ENCODE data around the gene CHCHD10.

Gene CHCHD10

DNA sequence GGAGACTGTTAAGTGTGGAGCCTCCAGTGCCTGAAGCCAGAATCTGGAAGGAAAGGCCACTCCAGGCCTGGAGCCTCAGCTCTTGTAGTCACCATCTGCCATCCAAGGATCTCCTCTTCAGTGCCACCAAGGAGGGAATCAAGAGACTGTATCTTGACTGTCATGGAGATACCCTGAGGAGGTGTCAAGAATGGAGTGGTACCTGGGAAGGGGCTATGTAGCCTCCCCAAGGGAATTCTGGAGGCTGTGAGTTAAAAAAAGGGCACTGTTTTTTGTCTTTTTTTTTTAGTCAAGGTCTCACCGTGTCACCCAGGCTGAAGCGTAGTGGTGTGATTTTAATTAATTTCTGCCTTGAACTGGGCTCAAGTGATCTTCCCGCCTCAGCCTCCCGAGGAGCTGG lies 8.2 kb downstream of the CHCHD10 start:
- TF ChIP-seq, protein P1, sequence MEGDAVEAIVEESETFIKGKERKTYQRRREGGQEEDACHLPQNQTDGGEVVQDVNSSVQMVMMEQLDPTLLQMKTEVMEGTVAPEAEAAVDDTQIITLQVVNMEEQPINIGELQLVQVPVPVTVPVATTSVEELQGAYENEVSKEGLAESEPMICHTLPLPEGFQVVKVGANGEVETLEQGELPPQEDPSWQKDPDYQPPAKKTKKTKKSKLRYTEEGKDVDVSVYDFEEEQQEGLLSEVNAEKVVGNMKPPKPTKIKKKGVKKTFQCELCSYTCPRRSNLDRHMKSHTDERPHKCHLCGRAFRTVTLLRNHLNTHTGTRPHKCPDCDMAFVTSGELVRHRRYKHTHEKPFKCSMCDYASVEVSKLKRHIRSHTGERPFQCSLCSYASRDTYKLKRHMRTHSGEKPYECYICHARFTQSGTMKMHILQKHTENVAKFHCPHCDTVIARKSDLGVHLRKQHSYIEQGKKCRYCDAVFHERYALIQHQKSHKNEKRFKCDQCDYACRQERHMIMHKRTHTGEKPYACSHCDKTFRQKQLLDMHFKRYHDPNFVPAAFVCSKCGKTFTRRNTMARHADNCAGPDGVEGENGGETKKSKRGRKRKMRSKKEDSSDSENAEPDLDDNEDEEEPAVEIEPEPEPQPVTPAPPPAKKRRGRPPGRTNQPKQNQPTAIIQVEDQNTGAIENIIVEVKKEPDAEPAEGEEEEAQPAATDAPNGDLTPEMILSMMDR (IDR thresholded peaks at IDR 0.05) = no peak

GRCh38 chr22:23756891-23757290 lies 10.9 kb downstream of the CHCHD10 start:
- TF ChIP-seq, protein P1 (IDR thresholded peaks at IDR 0.05) = no peak
- Histone ChIP-seq H3K9me3 (no peaks in the 10 kb centered on the region), H3K27me3 (no peaks in the 10 kb centered on the region), H3K27ac (no peak overlapping the region), H3K4me3 (ENCODE audit: low read depth in 1 of 2, low read length in 1 of 2) (no peak overlapping the region), H3K36me3 (no peaks in the 10 kb centered on the region), H3K4me1 (ENCODE audit: control insufficient read depth in 1 of 2, insufficient read depth in 1 of 2, low read depth in 1 of 2, low read length in 1 of 2) (peaks cover 0 to 4% of the 10 kb centered on the region in 2 experiments)

More for the DNA sequence above, 8.2 kb downstream of the CHCHD10 start:
- Histone ChIP-seq H3K9me3 (no peaks in the 10 kb centered on the region), H3K4me3 (ENCODE audit: low read depth in 1 of 2, low read length in 1 of 2) (no peak overlapping the region), H3K27ac (no peak overlapping the region), H3K27me3 (no peaks in the 10 kb centered on the region), H3K4me1 (ENCODE audit: control insufficient read depth in 1 of 2, insufficient read depth in 1 of 2, low read depth in 1 of 2, low read length in 1 of 2) (peaks cover 18 to 21% of the 10 kb centered on the region in 2 experiments), H3K36me3 (no peaks in the 10 kb centered on the region)

DNA sequence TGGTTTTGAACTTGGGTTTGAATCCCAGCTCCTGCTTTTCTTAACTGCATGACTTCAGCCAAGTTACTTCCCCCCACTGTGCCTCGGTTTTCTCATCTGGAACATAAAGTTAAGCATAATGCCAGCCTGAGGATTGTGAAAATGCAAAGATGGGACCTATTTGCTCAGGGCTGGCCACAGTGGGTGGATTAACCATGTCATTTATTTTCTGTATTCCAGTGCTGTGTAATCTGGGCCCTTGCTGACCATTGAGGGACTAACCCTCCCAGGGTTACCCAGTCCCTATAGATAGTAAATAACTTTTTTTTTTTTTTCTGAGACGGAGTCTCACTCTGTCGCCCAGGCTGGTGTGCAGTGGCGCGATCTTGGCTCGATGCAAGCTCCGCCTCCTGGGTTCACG lies 12.1 kb downstream of the CHCHD10 start:
- TF ChIP-seq, protein P1 (IDR thresholded peaks at IDR 0.05) = no peak
- Histone ChIP-seq H3K36me3 (no peaks in the 10 kb centered on the region), H3K27ac (no peak overlapping the region), H3K4me1 (ENCODE audit: control insufficient read depth in 1 of 2, insufficient read depth in 1 of 2, low read depth in 1 of 2, low read length in 1 of 2) (peaks cover 5 to 6% of the 10 kb centered on the region in 2 experiments), H3K4me3 (ENCODE audit: low read depth in 1 of 2, low read length in 1 of 2) (no peak overlapping the region), H3K9me3 (no peaks in the 10 kb centered on the region), H3K27me3 (no peaks in the 10 kb centered on the region)

DNA sequence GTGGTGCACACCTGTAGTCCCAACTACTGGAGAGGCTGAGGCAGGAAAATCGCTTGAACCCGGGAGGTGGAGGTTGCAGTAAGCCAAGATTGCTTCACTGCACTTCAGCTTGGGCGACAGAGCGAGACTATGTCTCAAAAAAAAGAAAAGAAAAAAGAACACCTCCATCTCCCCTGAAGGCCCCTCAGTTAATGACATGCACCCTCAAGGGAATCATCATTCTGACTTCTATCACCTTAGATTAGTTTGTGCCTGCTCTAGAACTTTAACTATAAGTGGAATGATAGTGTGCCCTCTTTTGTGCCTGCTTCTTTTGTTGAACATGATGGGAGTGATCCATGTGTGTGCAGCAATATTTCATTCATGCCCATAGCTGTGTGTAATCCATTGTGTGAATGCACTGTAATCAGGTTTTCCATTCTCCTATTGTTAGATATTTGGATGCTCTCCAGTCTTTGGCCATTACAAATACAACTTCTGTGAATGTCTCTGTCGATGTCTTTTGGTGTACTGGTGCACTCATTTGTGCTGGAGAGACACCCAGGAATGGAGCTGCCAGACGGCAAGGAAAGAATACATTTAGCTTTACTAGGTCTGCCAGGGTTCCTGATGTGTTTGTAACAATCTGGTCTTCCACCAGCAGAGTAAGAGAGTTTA lies 12.7 kb downstream of the CHCHD10 start:
- H3K9me3 ChIP-seq = no peaks in the 10 kb centered on the region

GRCh38 chr22:23754220-23754919 lies 13.4 kb downstream of the CHCHD10 start, which contains the start of gene VPREB3:
VPREB3 (minus strand) TSS chr22:23754425; CDS start chr22:23754363, 62 bp downstream.
- Histone ChIP-seq H3K27me3 (no peaks in the 10 kb centered on the region), H3K4me1 (ENCODE audit: control insufficient read depth in 1 of 2, insufficient read depth in 1 of 2, low read depth in 1 of 2, low read length in 1 of 2) (peaks cover 15% of the 10 kb centered on the region in 2 experiments), H3K27ac (no peak within 1 kb of the TSS), H3K36me3 (no peaks in the 10 kb centered on the region), H3K9me3 (no peaks in the 10 kb centered on the region), H3K4me3 (ENCODE audit: low read depth in 1 of 2, low read length in 1 of 2) (no peak within 1 kb of the TSS)
- TF ChIP-seq, protein P1 (IDR thresholded peaks at IDR 0.05) = no peak

More for the DNA sequence above, 12.7 kb downstream of the CHCHD10 start:
- no peak overlapping the region for H3K27ac ChIP-seq
- no peak overlapping the region for H3K4me3 ChIP-seq (ENCODE audit: low read depth in 1 of 2, low read length in 1 of 2)
- TF ChIP-seq, protein P1 (IDR thresholded peaks at IDR 0.05) = no peak
- peaks cover 11 to 12% of the 10 kb centered on the region in 2 experiments for H3K4me1 ChIP-seq (ENCODE audit: control insufficient read depth in 1 of 2, insufficient read depth in 1 of 2, low read depth in 1 of 2, low read length in 1 of 2)
- no peaks in the 10 kb centered on the region for H3K36me3 ChIP-seq
- H3K27me3 ChIP-seq = no peaks in the 10 kb centered on the region
